Stimulated activated CD4-positive, alpha-beta T cell treated with anti-CD3 and anti-CD28 coated beads, Interleukin-12 subunit alpha, Interleukin-12 subunit beta, amount 100 ng/mL, for 4 hours (primary cell): ENCODE results near the gene EBF4.
"Not testable (repeated sequence)": the region's sequence is repeated elsewhere in the genome, so short reads cannot be mapped to it uniquely, and the experiment has no call there.

Experiments used
- DNase-seq: peaks from one replicate; pipeline ENCODE4 v3.0.0-alpha.2; 2020

The EBF4 gene

GRCh38 chr20:2798095-2798805 lies 105.7 kb downstream of the EBF4 start:
- no peak for DNase-seq

GRCh38 chr20:2798814-2799213 lies 106.2 kb downstream of the EBF4 start:
- no peak for DNase-seq

DNA sequence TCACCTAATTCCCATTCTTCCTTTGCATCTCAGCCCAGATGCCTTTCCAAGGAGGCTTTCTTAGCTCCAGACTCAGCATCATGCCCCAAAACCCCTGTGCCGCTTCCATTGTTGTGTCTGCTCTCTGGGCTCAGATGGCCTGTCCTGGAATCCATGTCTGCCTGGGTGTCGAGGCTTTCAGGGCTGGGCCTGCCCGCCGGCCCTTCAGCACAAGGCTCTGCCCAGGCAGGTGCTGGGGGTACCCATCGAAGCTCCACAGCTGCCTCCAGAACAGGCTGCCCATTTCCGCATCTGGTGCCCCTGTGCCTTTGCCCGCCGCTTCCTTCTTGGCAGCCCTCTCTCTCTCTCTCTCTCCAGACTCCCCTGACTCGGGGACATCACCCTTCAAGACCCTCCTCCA lies 106.7 kb downstream of the EBF4 start:
- no peak for DNase-seq

DNA sequence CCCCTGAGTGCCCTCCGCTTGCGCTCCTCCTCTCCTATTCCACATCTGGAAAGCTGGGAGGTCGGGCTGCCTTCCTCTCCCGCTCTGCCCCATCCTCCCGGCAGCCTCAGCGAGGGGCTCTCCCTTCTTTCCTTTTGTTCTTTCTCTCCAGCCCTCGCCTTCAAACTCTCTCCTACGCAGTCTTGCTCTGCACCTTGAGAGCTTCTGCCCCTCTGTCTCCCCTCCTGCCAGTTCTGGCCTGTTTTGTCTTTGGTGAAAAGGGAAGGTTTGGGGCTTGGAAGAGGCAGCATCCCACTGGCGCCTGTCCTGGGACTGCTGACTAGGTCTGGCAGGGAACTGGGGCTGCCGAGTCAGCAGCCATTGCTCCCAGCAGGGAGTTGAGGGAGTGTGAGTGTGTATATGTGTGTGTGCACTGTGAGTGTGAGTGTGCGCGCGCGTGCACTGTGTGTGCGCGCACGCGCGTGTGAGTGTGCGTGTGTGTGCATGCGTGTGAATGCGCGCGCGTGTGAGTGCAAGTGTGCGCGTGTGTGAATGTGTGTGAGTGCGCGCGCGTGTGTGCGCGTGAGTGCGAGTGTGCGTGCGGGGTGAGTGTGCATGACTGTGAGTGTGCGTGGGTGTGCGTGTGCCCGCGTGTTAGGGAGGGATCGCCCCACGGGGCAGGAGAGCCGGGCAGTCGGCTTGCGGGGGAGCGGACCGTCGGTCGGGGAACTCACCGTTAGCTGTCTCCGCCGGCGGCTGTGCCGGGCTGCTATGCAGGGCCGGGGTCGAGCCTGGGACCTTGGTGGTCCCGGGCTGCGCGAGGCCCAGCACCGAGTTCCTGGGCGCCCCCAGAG lies 107.3 kb downstream of the EBF4 start:
- DNase-seq: no peak

GRCh38 chr20:2800521-2801285 lies 108.1 kb downstream of the EBF4 start, which contains the start of gene CPXM1:
TSS of gene CPXM1 (minus strand) at chr20:2800627. CDS start at chr20:2800572, 55 bp downstream.
- DNase-seq: no peak

DNA sequence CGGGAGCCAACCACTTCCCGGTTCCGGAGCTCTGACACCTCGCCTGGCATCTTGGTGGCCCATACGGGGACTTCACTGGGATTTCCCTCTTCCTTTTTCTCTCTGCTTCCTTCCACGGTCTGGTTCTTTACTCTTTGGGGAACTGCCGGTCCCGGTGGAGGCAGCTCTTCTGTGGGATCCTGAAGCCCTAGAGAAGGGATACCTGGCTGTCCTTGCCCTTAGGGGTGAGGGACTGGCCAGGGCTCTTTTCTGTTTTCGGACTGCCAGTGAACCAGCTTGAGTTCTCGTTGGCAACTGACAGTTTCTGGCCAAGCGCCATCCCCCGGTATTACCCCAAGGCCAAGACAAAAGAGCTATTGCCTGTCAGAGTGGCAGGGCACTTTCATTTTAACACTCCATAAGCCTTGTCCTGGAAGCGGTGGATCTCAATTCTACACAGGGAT lies 108.7 kb downstream of the EBF4 start:
- no peak for DNase-seq

- no peak for DNase-seq
Observed at GRCh38 chr20:2804041-2804828, 111.7 kb downstream of the EBF4 start.

DNA sequence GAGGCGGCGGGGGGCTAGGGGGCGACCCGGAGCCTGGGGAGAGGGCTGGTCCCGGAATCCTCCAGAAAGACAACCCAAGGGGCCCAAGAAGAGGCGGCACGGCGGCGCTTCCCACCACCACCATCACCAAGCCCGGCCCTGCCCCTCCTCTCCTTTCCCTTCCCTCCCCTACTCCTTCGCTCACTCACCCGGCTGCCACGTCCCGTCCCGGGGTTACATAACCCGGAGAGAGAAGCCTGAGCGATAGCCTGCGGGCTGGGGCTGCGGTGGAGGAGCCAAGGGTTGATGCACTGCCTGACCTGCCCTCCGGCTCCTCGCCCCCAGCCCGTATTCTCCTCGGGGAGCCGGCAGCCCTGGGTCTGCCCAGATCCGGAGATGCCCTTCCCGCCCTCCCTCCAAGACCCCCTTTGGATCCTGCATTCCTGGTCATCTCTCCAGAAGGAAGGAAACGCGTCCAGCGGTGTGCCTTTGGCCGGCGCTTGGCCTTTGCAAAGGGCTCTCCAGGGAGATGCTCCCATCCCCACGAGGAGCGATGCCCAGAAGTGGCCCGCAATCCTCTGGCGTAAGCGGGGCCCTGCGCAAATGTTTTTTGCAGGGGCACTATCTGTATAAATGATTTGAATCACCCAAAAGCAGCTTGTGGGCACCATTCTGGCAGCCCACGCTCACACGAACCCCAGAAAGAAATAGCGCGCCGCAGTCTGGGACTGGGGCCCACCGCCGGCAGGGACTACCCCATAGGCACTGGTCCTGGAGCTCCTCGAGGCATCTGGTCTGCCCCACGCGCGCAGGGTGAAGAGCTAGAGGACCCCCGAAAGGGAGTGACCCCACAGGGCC lies 112.5 kb downstream of the EBF4 start:
- no peak for DNase-seq

DNA sequence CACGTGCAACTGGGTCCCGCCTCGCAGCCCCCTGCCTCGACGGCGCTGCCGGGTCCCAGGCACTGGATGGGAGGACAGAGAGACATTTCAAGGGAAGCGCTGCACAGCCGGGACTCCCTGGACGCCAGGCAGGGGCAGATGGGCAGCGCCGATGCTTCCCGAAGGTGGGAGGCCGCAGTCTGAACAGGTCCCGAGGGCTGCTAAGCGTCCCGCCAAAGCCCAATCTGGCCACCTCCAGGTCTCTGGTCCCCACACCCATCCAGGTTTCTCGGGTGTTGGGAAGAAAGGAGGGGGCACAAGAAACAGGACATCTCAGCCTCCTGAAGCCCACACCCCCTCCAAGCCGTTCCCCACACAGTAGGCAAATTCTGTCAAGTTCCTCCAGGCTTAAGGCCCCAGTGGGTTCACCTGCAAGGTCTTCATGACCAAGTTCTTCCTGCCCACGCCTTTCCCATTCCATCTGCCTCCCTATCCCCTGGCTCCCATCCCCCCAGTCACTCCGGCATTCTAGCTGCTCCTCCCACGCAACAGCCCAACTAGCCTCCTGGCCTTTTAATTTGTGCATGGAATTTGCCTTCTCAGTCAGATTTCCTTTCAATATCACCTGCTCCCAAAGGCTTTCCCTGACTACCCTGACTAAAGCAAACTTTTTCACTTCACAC lies 113.2 kb downstream of the EBF4 start:
- no peak for DNase-seq

GRCh38 chr20:2806351-2806701 lies 113.7 kb downstream of the EBF4 start:
- no peak for DNase-seq

- no peak for DNase-seq
Observed at GRCh38 chr20:2807019-2807418, 114.4 kb downstream of the EBF4 start.

DNA sequence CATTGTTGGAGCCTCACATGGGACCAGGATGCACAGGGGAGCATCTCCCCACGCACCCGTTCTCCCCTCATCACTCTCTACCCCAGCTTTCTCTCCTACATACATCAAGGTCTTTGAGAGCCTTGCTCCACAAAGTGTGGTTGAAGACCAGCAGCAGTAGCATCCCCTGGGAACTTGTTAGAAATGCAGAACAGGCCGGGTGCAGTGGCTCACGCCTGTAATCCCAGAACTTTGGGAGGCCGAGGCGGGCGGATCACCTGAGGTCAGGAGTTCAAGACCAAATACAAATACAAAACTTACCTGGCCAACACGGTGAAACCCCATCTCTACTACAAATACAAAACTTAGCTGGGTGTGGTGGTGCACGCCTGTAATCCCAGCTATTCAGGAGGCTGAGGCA lies 115.3 kb downstream of the EBF4 start:
- DNase-seq: not testable (repeated sequence)

- DNase-seq: no peak
Observed at GRCh38 chr20:2809690-2810089, 117.1 kb downstream of the EBF4 start.
